Mononuclear cell (primary cell): Measurements from ENCODE around the gene ATXN2. TPM values are rescaled to one million over a fixed set of nuclear protein-coding genes. Genes with fewer than 3 reads are reported as not detected.
"Not testable (repeated sequence)": the region's sequence is repeated elsewhere in the genome, so short reads cannot be mapped to it uniquely, and the experiment has no call there.

Experiments used
- H3K27me3 ChIP-seq: 2 replicates; pipeline ENCODE4 v1.6.0; 2011; ENCODE audit warnings: low read length, control low read depth; ENCODE audit not compliant: insufficient read depth
- H3K4me1 ChIP-seq: 2 replicates; pipeline ENCODE4 v1.5.1; 2011; ENCODE audit warnings: mild to moderate bottlenecking, low read length, control low read depth; ENCODE audit not compliant: insufficient read depth
- H3K4me3 ChIP-seq: 2 replicates; pipeline ENCODE4 v1.5.1; 2011; ENCODE audit warnings: mild to moderate bottlenecking, low read length, moderate library complexity
- H3K9me3 ChIP-seq: 2 replicates; pipeline ENCODE4 v1.5.1; 2011; ENCODE audit warnings: low read depth, mild to moderate bottlenecking, control low read depth, low read length
- total RNA-seq: library from RNA; depleted of rRNA; stranded (reverse); fragments of >200 nt; gene quantifications from one replicate; pipeline ENCODE4 v1.2.3, GENCODE V29; 2012

ATXN2 gene
- total RNA-seq, 1 donor: 10.0 TPM

GRCh38 chr12:111519083-111519482, 80.0 kb downstream of the ATXN2 start:
- no peak overlapping the region for H3K4me3 ChIP-seq
- no peaks in the 10 kb centered on the region for H3K9me3 ChIP-seq
- H3K27me3 ChIP-seq: no peaks in the 10 kb centered on the region
- H3K4me1 ChIP-seq: no peaks in the 10 kb centered on the region

- H3K27me3 ChIP-seq, H3K9me3 ChIP-seq, H3K4me1 ChIP-seq: not testable (repeated sequence)
Measured at GRCh38 chr12:111507719-111508118, 91.4 kb downstream of the ATXN2 start.

GRCh38 chr12:111507258-111507657, 91.9 kb downstream of the ATXN2 start:
- H3K27me3 ChIP-seq, H3K9me3 ChIP-seq, H3K4me1 ChIP-seq, H3K4me3 ChIP-seq: not testable (repeated sequence)

More at GRCh38 chr12:111507719-111508118, 91.4 kb downstream of the ATXN2 start:
- H3K4me3 ChIP-seq: not testable (repeated sequence)

- H3K9me3 ChIP-seq: no peaks in the 10 kb centered on the region
- H3K27me3 ChIP-seq: no peaks in the 10 kb centered on the region
- no peaks in the 10 kb centered on the region for H3K4me1 ChIP-seq
- no peak overlapping the region for H3K4me3 ChIP-seq
Measured at GRCh38 chr12:111506260-111506659, 92.9 kb downstream of the ATXN2 start.

GRCh38 chr12:111505601-111506036, 93.5 kb downstream of the ATXN2 start:
- no peak overlapping the region for H3K4me3 ChIP-seq
- H3K4me1 ChIP-seq: no peaks in the 10 kb centered on the region
- no peaks in the 10 kb centered on the region for H3K9me3 ChIP-seq
- no peaks in the 10 kb centered on the region for H3K27me3 ChIP-seq

GRCh38 chr12:111503116-111503515, 96.0 kb downstream of the ATXN2 start:
- H3K27me3 ChIP-seq: no peaks in the 10 kb centered on the region
- H3K9me3 ChIP-seq: no peaks in the 10 kb centered on the region
- no peak overlapping the region for H3K4me3 ChIP-seq
- H3K4me1 ChIP-seq: no peaks in the 10 kb centered on the region

- no peaks in the 10 kb centered on the region for H3K9me3 ChIP-seq
- H3K4me3 ChIP-seq: no peak overlapping the region
- no peaks in the 10 kb centered on the region for H3K27me3 ChIP-seq
- H3K4me1 ChIP-seq: no peaks in the 10 kb centered on the region
Measured at GRCh38 chr12:111494676-111495075, 104.4 kb downstream of the ATXN2 start.

GRCh38 chr12:111492979-111493378, 106.1 kb downstream of the ATXN2 start:
- H3K4me1 ChIP-seq, H3K4me3 ChIP-seq, H3K9me3 ChIP-seq, H3K27me3 ChIP-seq: not testable (repeated sequence)

- Histone ChIP-seq H3K27me3 (no peaks in the 10 kb centered on the region), H3K9me3 (no peaks in the 10 kb centered on the region), H3K4me3 (no peak overlapping the region), H3K4me1 (no peaks in the 10 kb centered on the region)
Measured at GRCh38 chr12:111488798-111489197, 110.3 kb downstream of the ATXN2 start.

- H3K4me1 ChIP-seq: no peaks in the 10 kb centered on the region
- H3K4me3 ChIP-seq: no peak overlapping the region
- H3K27me3 ChIP-seq: no peaks in the 10 kb centered on the region
- H3K9me3 ChIP-seq: no peaks in the 10 kb centered on the region
Measured at GRCh38 chr12:111488271-111488670, 110.8 kb downstream of the ATXN2 start.

- H3K4me3 ChIP-seq: no peak overlapping the region
- H3K27me3 ChIP-seq: no peaks in the 10 kb centered on the region
- no peaks in the 10 kb centered on the region for H3K9me3 ChIP-seq
- no peaks in the 10 kb centered on the region for H3K4me1 ChIP-seq
Measured at GRCh38 chr12:111482462-111482861, 116.7 kb downstream of the ATXN2 start.

- H3K27me3 ChIP-seq: no peaks in the 10 kb centered on the region
- H3K4me1 ChIP-seq: no peaks in the 10 kb centered on the region
- H3K4me3 ChIP-seq: no peak overlapping the region
- H3K9me3 ChIP-seq: no peaks in the 10 kb centered on the region
Measured at GRCh38 chr12:111471236-111471635, 127.9 kb downstream of the ATXN2 start.

GRCh38 chr12:111469401-111469800, 129.7 kb downstream of the ATXN2 start:
- H3K4me1 ChIP-seq: no peaks in the 10 kb centered on the region
- no peak overlapping the region for H3K4me3 ChIP-seq
- H3K27me3 ChIP-seq: no peaks in the 10 kb centered on the region
- H3K9me3 ChIP-seq: no peaks in the 10 kb centered on the region

GRCh38 chr12:111467857-111468241, 131.3 kb downstream of the ATXN2 start:
- Histone ChIP-seq H3K4me3 (no peak overlapping the region), H3K4me1 (peaks cover 8% of the 10 kb centered on the region), H3K9me3 (no peaks in the 10 kb centered on the region), H3K27me3 (no peaks in the 10 kb centered on the region)

GRCh38 chr12:111467092-111467856, 131.8 kb downstream of the ATXN2 start:
- H3K27me3 ChIP-seq: no peaks in the 10 kb centered on the region
- no peaks in the 10 kb centered on the region for H3K9me3 ChIP-seq
- H3K4me3 ChIP-seq: no peak overlapping the region
- H3K4me1 ChIP-seq: peaks cover 8% of the 10 kb centered on the region

- peaks cover 13% of the 10 kb centered on the region for H3K4me1 ChIP-seq
- no peak overlapping the region for H3K4me3 ChIP-seq
- H3K27me3 ChIP-seq: no peaks in the 10 kb centered on the region
- H3K9me3 ChIP-seq: no peaks in the 10 kb centered on the region
Measured at GRCh38 chr12:111462210-111462769, 136.8 kb downstream of the ATXN2 start.
